D721Med (cell line): ENCODE results near the gene DOCK6.

ENCODE experiments used
- DNase-seq: peaks from one replicate; pipeline ENCODE4 v3.0.0; 2011; ENCODE audit warnings: low spot score; ENCODE audit not compliant: insufficient read length
- FAIRE-seq: peaks from 2 replicates; lab custom pipeline; 2011; peaks lifted over from hg19 to GRCh38; lab: Jason Lieb, UNC
- CTCF ChIP-seq: IDR thresholded peaks from 2 replicates; pipeline ENCODE4 v1.5.1; 2012; ENCODE audit warnings: mild to moderate bottlenecking, control low read depth; ENCODE audit not compliant: insufficient read depth; ENCODE audit errors: missing control alignments

Gene DOCK6

DNA sequence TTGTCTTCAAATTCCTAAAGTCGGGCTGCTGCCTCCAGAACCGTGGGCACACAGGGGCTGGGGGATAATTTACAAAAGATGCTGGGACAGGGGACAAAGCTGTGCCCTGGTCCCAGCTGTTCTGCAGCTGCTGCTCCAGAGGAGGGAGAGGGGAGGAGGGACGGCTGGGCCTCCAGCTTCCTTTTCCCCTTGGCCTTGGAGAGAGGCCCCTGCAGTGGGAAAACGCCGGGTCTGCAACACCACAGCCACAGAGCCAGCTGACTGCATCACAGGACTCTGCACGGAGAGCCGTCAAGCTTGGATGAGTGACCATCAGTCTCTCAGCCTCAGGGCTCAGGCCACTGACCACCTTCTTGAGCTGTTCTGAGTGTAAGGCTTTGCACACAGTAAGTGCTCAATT lies 6.1 kb downstream of the DOCK6 start:
- FAIRE-seq (no peak), DNase-seq (no peak)
- TF ChIP-seq CTCF: no peak

GRCh38 chr19:11254666-11255065 lies 7.7 kb downstream of the DOCK6 start:
- TF ChIP-seq CTCF: no peak
- FAIRE-seq: no peak
- DNase-seq: no peak

- no peak for DNase-seq
- FAIRE-seq: no peak
- TF ChIP-seq CTCF: no peak
Measured at GRCh38 chr19:11252665-11253355, 9.5 kb downstream of the DOCK6 start.

DNA sequence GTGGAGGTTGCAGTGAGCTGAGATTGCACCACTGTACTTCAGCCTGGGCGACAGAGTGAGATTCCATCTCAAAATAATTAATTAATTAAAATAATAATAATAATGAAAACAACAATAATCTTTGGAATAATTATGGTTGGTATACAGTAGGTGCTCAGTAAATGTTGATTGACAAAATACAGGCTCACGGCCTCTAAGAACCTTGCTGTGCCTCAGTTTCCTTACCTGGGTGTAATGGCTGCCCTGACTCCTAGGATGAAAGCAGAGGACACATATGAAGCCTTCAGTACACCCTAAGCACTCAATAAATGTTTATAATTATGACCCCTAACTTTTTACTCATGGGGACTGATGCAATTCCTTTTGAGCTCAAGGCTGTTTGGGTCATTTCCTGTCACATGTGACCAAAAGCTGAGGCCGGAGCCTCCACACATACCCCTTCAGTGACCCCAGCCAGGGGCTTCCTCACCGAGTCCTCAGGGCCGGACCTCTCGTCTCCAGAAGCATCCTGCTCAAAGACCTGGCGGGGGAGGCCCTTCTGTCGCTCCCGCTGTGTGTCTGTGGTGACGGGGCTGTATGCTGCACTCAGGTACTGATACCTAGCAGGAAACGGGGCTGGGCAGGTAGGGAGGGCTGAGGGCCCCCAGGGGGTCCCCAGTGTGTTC lies 10.5 kb downstream of the DOCK6 start:
- FAIRE-seq (no peak), DNase-seq (no peak)
- no peak for TF ChIP-seq CTCF

DNA sequence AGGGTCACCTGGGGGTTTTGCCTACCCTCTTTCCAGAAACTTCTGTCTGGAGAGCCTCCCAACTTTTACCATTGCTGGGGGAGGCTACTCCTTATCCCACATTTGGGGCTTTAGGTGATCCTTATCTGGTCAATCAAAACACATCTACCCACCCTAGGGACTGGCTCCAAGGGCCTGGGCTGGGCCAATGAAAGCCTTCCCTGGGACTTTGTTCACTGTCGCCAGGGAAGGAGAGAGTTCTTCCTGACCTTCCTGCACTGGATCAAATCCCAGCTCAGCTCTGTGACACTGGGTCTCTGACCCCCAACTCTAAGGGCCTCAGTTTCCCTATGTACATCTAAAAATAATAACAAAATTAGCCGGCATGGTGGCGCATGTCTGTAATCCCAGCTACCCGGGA lies 11.1 kb downstream of the DOCK6 start:
- DNase-seq: no peak
- no peak for TF ChIP-seq CTCF
- no peak for FAIRE-seq

- no peak for TF ChIP-seq CTCF
- DNase-seq (no peak), FAIRE-seq (no peak)
Measured at GRCh38 chr19:11248852-11249251, 13.5 kb downstream of the DOCK6 start.

- FAIRE-seq (no peak), DNase-seq (no peak)
- no peak for TF ChIP-seq CTCF
Measured at GRCh38 chr19:11247934-11248333, 14.4 kb downstream of the DOCK6 start.
